BJ (cell line): ENCODE data around the gene PSMA3. TPM values are rescaled to one million over a fixed set of nuclear protein-coding genes. Genes with fewer than 3 reads are reported as not detected.

Experiments used
- CTCF ChIA-PET: fragments of 350-600 bp; formaldehyde crosslinking; extraction: SDS; loops from one replicate; lab custom pipeline; 2021; ENCODE audit warnings: antibody characterized with exemption, inconsistent platforms; lab: Yijun Ruan, JAX
- POLR2A ChIA-PET: fragments of 300-600 bp; sonication (Branson Sonifier 250); formaldehyde crosslinking; extraction: SDS; loops from one replicate; lab custom pipeline; 2021; ENCODE audit warnings: antibody characterized with exemption; lab: Charles Lee
- DNase-seq: peaks from one replicate; pipeline ENCODE4 v3.0.0-alpha.2; 2011; ENCODE audit warnings: low read depth
- H3K27me3 ChIP-seq: 2 replicates; pipeline ENCODE4 v1.6.0; 2011; ENCODE audit warnings: low read length; ENCODE audit not compliant: control insufficient read depth, insufficient read depth
- H3K36me3 ChIP-seq: 2 replicates; pipeline ENCODE4 v1.5.1; 2011; ENCODE audit warnings: low read length; ENCODE audit not compliant: control insufficient read depth, insufficient read depth
- H3K4me3 ChIP-seq: 2 replicates; pipeline ENCODE4 v1.5.1; 2011; ENCODE audit warnings: low read depth, mild to moderate bottlenecking, control low read depth, low read length
- CTCF ChIP-seq: IDR thresholded peaks from 2 replicates; pipeline ENCODE4 v1.5.1; 2011; ENCODE audit warnings: low read depth, mild to moderate bottlenecking, control low read depth, inconsistent platforms, low read length, moderate library complexity; ENCODE audit not compliant: insufficient read depth
- polyA plus RNA-seq: library from polyadenylated mRNA; depleted of rRNA; stranded (reverse); fragments of >200 nt; gene quantifications from 2 replicates; pipeline ENCODE4 v1.2.3, GENCODE V29; 2011; rRNA removed
- small RNA-seq: library from RNA; depleted of rRNA; stranded (forward); fragments of <200 nt; gene quantifications from one replicate; pipeline ENCODE3, GENCODE V24; 2012; ENCODE audit warnings: low replicate concordance, low read depth; ENCODE audit not compliant: insufficient read length

PSMA3 gene
- polyA plus RNA-seq, 1 experiment, result 129 TPM

- no peak for TF ChIP-seq CTCF
- Histone ChIP-seq H3K27me3 (no peaks in the 10 kb centered on the region), H3K36me3 (no peaks in the 10 kb centered on the region; the same call in 1 of the 2 replicates), H3K4me3 (no peak overlapping the region)
- CTCF ChIA-PET, result no interaction called here
- POLR2A ChIA-PET, result no interaction called here
- DNase-seq, result no peak
Observed at GRCh38 chr14:58307597-58308316, 63.1 kb downstream of the PSMA3 start.

GRCh38 chr14:58309086-58309485, 64.4 kb downstream of the PSMA3 start:
- H3K27me3 ChIP-seq, result no peaks in the 10 kb centered on the region
- ChIA-PET CTCF (no interaction called here), POLR2A (no interaction called here)
- TF ChIP-seq CTCF, result no peak
- DNase-seq, result no peak
- H3K36me3 ChIP-seq, result no peaks in the 10 kb centered on the region
- no peak overlapping the region for H3K4me3 ChIP-seq

- DNase-seq, result no peak
- H3K27me3 ChIP-seq, result no peaks in the 10 kb centered on the region
- CTCF ChIA-PET, result interaction anchor here (1.1 to 1.4 kb wide), 2 partner anchors 45 to 147 kb away, joined by 3 to 4 read pairs; no protein-coding TSS in a partner anchor
- no peak overlapping the region for H3K4me3 ChIP-seq
- TF ChIP-seq CTCF, result no peak
- POLR2A ChIA-PET, result no interaction called here
- no peaks in the 10 kb centered on the region; the same call in 1 of the 2 replicates for H3K36me3 ChIP-seq
Observed at GRCh38 chr14:58313699-58314098, 69.1 kb downstream of the PSMA3 start.

GRCh38 chr14:58315606-58316005, 71.0 kb downstream of the PSMA3 start:
- no peak for TF ChIP-seq CTCF
- no peak for DNase-seq
- ChIA-PET CTCF (no interaction called here), POLR2A (no interaction called here)
- Histone ChIP-seq H3K36me3 (peaks cover 2% of the 10 kb centered on the region), H3K4me3 (no peak overlapping the region), H3K27me3 (no peaks in the 10 kb centered on the region)

Small RNA genes lying within 50 kb of the gene (small RNA-seq; reads per million reads assigned to genes)
- not detected for gene RNU6-341P

Other genes with a start within 250 kb of the PSMA3 start
- gene ARMH4, start 92.6 kb upstream of the PSMA3 start, polyA plus RNA-seq, result 1.6 and 1.8 TPM in 2 replicates
- 48.6 and 95.9 TPM in 2 replicates for gene ACTR10, start 44.7 kb upstream of the PSMA3 start, polyA plus RNA-seq
- gene ARID4A, start 53.7 kb downstream of the PSMA3 start, polyA plus RNA-seq, result 3.3 and 6.5 TPM in 2 replicates
- gene TOMM20L, start 151.1 kb downstream of the PSMA3 start, polyA plus RNA-seq, result not detected in 2 replicates
- 20.0 and 21.5 TPM in 2 replicates for gene TIMM9, start 182.7 kb downstream of the PSMA3 start, polyA plus RNA-seq
- gene KIAA0586, start 182.9 kb downstream of the PSMA3 start, polyA plus RNA-seq, result 9.4 and 13.1 TPM in 2 replicates